ENCODE results near the gene FGG.

FGG gene

DNA sequence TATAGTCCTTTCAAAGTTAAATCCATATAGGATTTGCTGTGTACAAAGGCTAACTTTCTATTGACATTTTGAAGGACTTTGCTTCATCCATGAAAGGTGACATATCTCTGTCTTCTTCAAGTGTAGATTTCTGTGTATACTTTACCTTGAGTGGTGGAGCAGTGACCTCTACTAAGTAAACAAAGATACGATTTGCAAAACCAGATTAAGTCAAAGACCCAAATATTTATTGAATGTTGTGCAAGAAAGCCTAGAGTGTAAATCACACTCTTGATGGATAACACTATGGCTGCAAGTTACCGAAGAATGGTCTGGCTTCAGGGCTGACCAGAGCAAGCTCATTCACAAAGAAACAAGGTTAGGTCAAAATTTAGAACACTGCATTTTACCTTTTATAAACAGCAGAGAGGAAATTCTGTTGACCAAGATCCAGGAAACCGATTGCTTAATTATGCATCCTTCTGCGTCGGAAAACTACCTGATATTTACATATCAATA is 5.4 kb upstream of the FGG start:
- DNase-seq (ENCODE audit: extremely low read depth, insufficient read length), result no peak
- TF ChIP-seq, protein P1, sequence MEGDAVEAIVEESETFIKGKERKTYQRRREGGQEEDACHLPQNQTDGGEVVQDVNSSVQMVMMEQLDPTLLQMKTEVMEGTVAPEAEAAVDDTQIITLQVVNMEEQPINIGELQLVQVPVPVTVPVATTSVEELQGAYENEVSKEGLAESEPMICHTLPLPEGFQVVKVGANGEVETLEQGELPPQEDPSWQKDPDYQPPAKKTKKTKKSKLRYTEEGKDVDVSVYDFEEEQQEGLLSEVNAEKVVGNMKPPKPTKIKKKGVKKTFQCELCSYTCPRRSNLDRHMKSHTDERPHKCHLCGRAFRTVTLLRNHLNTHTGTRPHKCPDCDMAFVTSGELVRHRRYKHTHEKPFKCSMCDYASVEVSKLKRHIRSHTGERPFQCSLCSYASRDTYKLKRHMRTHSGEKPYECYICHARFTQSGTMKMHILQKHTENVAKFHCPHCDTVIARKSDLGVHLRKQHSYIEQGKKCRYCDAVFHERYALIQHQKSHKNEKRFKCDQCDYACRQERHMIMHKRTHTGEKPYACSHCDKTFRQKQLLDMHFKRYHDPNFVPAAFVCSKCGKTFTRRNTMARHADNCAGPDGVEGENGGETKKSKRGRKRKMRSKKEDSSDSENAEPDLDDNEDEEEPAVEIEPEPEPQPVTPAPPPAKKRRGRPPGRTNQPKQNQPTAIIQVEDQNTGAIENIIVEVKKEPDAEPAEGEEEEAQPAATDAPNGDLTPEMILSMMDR (IDR thresholded peaks at IDR 0.05; ENCODE audit: insufficient read depth, low read length, poor library complexity, severe bottlenecking), result no peak
- Histone ChIP-seq H3K4me3 (replicated peaks; ENCODE audit: low read depth, low read length) (no peak overlapping the region), H3K36me3 (ENCODE audit: control insufficient read depth, insufficient read depth, low read length) (no peaks in the 10 kb centered on the region), H3K27me3 (replicated peaks; ENCODE audit: control insufficient read depth, insufficient read depth, low read length) (no peaks in the 10 kb centered on the region)

DNA sequence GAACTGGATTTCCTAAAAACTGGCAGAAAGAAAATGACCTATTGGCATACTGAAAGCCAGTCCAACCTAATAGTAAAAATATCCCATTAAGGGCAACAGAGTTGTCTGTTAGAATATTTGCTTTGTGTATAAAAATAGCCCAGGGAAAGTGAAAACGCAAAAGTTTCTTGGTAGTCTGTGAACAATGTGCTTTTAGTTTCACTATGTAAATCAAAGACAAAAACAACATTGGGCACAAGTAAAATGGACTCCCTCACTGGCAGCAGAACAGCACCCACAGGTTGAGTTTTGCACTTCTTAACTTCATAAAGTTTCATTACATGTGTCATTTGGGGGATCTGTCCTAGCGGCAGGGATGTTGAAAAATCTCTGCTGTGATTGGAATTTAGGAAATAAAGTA is 4.3 kb upstream of the FGG start:
- Histone ChIP-seq H3K4me3 (replicated peaks; ENCODE audit: low read depth, low read length) (no peak overlapping the region), H3K36me3 (ENCODE audit: control insufficient read depth, insufficient read depth, low read length) (no peaks in the 10 kb centered on the region), H3K27me3 (replicated peaks; ENCODE audit: control insufficient read depth, insufficient read depth, low read length) (no peaks in the 10 kb centered on the region)
- TF ChIP-seq, protein P1 (IDR thresholded peaks at IDR 0.05; ENCODE audit: insufficient read depth, low read length, poor library complexity, severe bottlenecking), result no peak
- DNase-seq (ENCODE audit: extremely low read depth, insufficient read length), result peak; percentile 63

DNA sequence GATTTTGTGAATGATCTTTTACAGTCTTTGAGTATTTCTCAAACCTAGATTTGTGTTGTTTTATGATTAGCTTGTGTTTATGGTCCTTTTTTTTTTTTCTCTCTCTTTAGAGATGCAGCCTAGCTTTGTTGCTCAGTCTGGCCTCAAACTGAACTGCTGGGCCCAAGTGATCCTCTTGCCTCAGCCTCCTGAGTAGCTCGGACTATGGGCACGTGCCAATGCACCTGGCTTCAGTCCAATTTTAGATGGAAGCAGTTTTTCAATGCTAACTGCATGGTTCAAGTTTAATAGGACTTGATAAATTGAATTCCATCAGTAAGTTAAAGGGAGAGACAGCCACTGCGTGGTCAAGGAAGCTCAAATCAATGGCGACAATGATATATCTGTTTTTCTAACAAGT is 3.8 kb upstream of the FGG start:
- H3K4me3 ChIP-seq (replicated peaks; ENCODE audit: low read depth, low read length), result no peak overlapping the region
- no peaks in the 10 kb centered on the region for H3K27me3 ChIP-seq (replicated peaks; ENCODE audit: control insufficient read depth, insufficient read depth, low read length)
- H3K36me3 ChIP-seq (ENCODE audit: control insufficient read depth, insufficient read depth, low read length), result no peaks in the 10 kb centered on the region
- DNase-seq (ENCODE audit: extremely low read depth, insufficient read length), result no peak
- TF ChIP-seq, protein P1 (IDR thresholded peaks at IDR 0.05; ENCODE audit: insufficient read depth, low read length, poor library complexity, severe bottlenecking), result no peak

DNA sequence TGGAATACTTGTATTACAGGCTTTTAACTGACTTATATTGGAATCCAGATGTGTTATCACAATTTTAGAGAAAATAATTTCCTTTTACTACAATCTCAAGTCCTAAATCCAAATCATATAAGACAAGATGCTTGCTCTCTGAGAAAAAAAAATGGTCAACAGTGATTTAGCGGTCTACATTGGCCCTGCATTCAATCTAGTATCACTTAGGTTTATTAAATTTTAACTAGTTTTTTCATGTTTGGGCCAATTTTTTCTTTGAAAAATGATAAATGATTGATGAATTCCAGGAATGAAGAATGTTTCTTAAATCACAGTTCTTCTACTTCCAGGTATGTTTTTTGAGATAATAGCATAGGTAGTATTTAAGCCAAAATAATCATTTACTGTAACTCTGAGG is 2.8 kb upstream of the FGG start:
- H3K4me3 ChIP-seq (replicated peaks; ENCODE audit: low read depth, low read length), result no peak overlapping the region
- TF ChIP-seq, protein P1 (IDR thresholded peaks at IDR 0.05; ENCODE audit: insufficient read depth, low read length, poor library complexity, severe bottlenecking), result no peak

DNA sequence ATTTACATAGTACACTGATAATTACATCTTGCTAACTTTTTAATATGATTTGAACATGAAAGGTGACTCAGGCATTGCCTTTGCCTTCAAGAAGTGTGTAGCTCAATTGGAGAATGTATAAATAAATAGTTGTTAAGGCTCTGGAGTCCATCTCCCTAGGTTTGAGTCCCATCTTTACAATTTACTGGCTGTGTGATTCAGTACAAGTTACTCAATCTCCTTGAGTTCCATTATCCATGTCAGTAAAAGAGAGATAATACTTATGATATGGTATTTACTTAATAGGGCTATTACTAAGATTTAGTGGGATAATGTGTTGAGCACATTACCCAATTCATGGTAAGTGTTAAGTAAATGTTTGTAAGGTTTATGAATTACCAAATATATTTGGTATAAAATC is 1.9 kb upstream of the FGG start:
- no peaks in the 10 kb centered on the region for H3K27me3 ChIP-seq (replicated peaks; ENCODE audit: control insufficient read depth, insufficient read depth, low read length)
- no peak overlapping the region for H3K4me3 ChIP-seq (replicated peaks; ENCODE audit: low read depth, low read length)
- no peak for DNase-seq (ENCODE audit: extremely low read depth, insufficient read length)
- H3K36me3 ChIP-seq (ENCODE audit: control insufficient read depth, insufficient read depth, low read length), result no peaks in the 10 kb centered on the region
- TF ChIP-seq, protein P1 (IDR thresholded peaks at IDR 0.05; ENCODE audit: insufficient read depth, low read length, poor library complexity, severe bottlenecking), result no peak

More for the DNA sequence above, 2.8 kb upstream of the FGG start:
- no peak for DNase-seq (ENCODE audit: extremely low read depth, insufficient read length)
- no peaks in the 10 kb centered on the region for H3K27me3 ChIP-seq (replicated peaks; ENCODE audit: control insufficient read depth, insufficient read depth, low read length)
- no peaks in the 10 kb centered on the region for H3K36me3 ChIP-seq (ENCODE audit: control insufficient read depth, insufficient read depth, low read length)

DNA sequence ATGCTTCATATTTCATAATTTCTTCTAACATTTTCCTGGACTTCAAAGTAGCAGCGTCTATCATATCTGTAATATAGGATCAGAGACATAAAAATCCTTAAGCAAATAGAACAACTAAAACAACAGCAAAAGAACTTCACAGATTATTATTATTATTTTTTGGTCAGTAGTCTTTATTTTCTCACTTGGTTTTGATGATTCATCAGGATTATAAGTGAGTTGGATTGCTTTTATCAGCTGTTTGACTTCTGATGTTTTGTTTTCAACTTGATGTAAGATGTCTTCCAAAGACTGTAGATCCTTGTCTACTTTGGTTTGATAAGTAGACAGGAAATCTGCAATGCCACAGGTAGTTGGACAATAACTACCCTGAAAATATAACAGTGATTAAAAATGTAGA is 623 bp downstream of the FGG start:
- TF ChIP-seq, protein P1 (IDR thresholded peaks at IDR 0.05; ENCODE audit: insufficient read depth, low read length, poor library complexity, severe bottlenecking), result no peak
- Histone ChIP-seq H3K27me3 (replicated peaks; ENCODE audit: control insufficient read depth, insufficient read depth, low read length) (no peaks in the 10 kb centered on the region), H3K4me3 (replicated peaks; ENCODE audit: low read depth, low read length) (no peak overlapping the region), H3K36me3 (ENCODE audit: control insufficient read depth, insufficient read depth, low read length) (no peaks in the 10 kb centered on the region)
- DNase-seq (ENCODE audit: extremely low read depth, insufficient read length), result no peak
